Globus pallidus (tissue), 1 donor: ENCODE measurements around the gene CROCC2.

Source experiments
- DNase-seq: peaks from one replicate; pipeline ENCODE4 v3.0.0-alpha.2; 2015; ENCODE audit warnings: low spot score

CROCC2 gene

DNA sequence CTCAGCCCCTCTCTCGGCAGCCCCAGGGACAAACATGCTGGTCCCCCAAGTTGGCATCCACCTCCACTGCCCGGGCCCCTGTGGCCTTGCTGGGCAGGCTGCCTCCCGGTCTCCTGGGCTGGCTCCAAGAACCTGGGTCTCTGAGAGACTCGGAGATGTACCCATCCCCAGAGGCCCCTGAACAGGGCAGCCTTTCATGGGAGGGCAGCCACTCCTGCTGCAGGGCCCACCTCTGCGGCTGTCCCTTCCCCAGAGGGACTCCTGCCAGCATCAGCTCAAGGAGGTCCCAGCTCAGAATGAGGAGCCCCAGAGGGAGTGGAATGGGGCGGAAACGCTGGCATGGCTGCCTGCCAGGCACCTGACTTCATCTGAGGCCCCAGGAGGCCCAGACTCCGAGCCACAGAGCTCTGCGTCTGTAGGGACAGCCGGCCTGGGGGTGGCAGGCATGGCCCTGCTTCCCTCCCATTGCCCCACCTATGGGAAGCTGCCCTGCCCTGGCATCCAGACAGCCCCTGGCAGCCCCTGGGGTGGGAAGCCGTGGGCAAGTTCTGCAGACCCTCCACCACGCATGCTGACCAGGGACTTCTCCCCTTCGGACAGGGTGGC lies 857 bp upstream of the CROCC2 start:
- DNase-seq, result no peak

DNA sequence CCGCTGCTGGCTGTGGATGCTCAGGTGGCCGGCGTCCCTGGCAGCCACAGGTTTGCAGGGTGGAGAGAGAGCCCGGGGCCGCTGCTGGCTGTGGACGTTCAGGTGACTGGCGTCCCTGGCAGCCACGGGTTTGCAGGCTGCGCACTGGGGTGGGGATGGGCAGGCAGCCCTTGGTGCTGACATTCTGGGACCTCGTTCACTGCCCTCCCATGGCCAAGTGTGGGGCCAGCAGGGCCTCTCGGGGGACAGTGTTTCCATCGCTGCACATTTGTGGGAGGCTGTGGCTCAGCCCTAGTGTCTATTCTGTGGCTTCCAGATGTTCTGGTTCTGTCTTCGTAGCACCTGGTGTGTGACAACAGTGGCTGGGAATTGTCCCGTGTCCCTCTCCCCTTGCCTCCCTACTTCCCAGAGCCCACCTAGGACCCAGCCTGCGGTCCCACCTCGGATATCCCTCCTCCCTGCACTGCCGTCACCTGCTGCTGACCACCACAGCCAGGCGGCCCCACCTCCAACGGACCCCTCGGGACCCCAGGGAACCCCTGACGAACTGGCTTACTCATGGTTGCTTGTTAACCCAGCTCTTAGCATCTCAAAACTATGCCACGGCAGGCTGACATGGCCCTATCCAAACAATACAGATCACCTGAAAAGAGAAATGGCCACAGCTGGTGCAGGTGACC lies 915 bp downstream of the CROCC2 start:
- no peak for DNase-seq

DNA sequence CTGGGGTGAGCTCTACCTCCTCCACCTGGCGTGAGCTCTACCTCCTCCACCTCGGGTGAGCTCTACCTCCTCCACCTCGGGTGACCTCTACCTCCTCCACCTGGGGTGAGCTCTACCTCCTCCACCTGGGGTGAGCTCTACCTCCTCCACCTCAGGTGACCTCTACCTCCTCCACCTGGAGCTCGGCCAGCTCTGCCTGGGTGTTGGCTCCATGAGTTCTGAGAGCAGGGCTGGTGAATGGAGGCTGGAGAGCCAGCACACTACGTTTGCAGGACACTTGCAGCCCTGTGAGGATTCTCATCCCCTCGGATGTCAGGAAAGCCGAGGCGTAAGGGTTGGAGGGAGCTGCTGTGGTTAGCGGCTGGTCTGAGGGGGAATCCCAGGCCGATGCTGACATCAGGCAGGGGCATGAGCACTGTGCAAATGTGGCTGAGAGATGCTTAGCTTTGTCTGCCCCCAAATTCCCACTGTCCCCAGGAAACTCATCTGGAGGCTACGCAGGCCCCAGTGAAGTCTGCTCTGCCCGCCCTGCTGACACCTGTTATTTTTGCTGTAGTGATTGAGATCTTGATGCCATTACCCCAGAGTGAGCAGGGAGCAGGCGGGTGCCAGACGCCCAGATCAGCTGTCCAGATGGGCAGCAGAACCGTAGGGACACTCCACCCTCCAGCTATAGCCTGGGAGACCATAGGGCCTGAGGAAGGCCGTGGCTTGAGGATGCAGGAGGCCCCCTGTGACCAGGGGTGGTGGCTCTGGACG lies 3.3 kb downstream of the CROCC2 start:
- no peak for DNase-seq

DNA sequence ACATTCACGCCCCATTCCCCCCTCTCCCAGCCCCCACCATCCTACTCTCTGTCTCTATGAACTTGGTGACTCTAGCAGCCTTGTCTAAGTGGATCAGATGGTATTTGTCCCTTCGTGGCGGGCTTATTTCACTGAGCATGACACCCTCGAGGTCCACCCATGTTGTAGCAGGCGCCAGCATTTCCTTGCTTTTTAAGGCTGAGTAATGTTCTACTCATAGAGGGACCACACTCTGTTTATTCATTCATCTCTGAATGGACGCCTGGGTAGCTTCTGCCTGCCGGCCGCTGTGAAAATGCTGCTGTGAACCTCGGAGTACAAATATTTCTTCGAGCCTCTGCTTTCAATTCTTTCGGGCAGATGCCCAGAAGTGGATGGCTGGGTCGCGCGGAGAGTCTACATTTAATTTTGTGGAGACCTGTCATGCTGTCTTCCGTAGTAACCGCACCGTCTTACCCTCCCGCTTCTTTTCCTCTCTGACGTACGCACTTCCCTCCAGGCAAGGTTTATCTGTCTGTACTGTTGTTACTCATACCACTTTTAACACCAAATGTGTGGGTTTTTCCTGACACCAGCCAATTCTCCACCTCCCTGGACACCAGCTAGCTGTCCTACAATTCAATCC lies 5.6 kb downstream of the CROCC2 start:
- no peak for DNase-seq

DNA sequence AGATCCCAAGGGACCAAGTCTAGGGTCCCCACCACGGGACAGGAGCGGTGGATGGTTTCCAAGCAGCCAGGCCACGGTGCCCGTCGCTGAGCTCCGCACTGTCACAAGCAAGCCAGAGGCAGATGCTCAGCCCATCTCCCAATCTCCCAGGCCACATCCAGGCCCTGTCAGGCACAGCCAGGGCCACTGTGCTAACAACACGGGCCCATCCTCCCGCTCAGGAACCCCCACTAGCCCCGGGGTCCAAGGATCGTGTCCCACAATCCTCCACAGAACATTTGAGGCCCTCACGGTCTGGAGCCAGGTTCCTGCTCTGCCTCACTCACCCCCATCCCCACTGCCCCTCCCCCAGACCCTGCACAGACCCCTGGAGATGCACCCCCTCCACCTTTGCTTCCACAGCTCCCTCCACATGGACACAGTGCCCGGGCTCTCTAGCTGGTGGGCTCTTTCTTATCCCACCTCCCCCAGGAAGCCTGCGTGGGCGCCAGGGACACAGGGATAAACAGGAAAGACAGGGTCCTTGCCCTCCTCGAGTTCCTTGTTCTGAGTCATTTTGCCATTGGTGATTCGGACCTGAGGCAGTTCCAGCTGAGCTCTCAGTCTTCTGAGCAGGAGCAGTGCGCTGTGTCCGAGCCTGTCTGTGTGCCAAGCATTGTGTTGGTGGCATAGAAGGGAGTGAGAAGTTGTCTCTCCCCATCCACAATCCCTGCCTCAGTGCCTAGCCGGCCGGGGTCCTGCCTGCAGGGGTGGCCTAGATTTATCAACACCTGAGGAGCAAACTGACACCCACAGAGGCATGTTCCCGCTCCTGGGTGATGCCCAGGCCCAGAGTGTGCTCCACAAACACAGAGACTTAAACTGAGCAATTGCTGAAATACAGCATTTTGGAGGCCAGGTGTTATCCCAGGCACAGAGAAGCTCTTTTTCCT lies 7.0 kb downstream of the CROCC2 start:
- DNase-seq, result no peak

DNA sequence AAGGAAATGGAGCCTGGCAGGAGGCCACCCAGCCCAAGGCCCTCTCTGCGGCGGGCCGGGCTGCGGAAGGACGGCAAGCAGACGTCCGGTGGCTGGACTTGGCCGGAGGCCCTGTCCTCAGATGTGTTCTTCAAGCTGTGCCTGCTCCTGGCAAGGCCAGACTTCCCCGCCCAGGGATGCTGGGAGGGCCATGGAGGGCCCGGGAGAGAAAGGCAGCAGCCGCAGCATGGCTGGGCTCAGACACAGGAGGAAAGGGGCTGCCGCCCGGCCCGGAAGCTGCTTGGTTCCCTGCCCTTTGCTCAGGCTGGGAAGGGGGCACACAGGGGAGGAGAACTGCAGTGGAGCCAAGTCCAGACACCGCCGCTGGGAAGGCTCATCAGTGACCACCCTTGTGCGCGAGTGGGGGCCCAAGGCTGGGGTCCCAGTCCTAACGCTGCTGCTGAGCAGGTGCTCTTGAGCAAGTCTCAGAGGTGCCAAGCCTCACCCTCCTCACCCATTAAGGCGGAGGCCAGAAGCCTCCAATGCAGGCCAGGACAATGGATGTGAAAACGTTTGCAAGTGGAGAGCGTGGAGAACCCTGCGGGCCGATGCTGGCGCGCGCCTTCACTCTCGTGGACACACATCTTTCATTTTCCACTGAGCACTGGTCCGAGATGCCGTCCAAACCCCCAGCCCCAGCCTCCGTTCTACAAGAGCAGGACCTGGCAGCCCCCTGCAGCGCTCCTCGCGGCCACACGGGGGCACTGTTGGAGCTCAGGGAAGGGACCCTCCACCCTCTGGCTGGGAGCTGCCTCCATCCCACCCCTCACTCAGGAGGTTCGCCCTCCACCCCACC lies 7.9 kb downstream of the CROCC2 start:
- DNase-seq, result peak; percentile 24

DNA sequence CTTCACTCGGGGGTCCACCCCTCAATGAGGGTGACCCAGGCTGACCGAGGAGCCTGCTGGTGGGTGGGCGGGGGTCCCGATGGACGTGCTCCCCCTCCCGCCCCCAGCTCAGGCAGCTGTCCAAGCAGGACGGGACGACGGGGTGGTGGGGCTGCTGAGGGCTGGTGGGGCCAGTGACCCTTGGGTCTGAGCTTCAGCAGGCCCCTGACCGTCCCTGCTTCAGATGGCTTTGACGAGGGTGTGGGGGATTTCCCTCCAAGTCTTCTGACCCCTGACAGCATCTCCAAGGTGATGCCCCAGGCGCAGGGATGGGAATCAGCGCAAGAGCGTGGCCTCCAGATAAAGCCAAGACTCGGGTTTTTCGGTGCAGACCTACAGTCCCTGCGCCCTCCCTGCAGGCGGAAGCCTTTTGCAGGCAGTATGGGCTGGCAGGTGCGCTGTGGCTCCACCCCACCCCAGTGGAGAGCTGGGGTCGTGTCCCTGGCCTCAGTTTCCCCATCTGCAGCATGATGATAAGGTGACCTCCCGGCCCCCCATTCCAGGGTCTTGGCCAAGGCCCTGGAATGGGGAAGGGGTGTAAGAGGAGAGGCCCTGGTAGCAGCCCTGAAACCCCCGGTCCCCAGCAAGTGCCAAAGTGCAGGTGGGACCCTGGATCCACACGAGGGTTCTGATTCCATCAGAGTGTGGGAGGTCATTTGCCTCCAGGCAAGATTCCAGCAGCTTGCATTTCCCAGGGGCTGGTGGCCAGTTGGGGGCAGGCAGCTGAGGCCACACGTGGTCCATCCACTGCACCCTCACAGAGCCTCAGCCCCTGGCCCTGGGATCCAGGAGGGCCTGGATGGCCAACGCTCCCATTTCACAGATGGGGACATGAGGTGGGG lies 8.7 kb downstream of the CROCC2 start:
- DNase-seq, result no peak

DNA sequence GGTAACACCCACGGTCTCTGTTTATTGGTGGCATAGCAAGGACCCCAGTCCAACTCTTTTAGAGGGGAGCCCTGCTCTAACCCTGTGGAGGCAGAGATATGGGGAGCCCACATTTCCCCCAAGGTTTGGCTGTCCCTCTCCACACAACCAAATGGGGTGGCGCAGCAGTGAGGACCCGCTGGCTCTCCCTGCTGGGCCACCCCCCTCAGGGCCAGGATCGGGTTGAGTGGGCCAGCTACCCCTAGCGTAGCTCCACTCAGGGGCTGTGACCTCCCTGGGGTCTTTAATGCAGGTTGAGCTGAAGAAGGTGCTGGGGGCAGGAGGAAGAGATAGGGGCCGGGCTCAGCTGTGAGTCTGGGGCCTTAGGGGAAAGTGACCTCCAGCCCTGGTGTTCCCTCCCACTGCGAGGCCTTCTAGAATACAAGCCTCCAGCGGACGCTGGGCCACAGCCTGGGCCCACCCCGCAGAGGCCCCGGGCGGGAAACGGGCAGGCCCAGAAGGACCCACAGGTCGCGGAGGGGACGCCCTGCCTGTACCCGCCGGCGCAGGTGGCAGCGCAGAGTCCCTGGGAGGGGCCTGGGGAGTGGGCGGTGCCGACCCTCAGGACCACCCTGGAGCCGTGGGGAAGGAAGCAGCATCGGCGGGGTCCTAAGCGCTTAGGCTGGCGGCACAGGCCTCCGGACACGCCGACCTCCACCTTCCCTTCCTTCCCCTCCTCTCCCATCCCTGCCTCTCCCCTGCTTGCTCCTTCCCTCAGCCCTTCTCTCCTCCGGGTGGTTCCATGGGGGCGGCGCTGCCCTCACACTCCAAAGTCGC lies 9.6 kb downstream of the CROCC2 start:
- DNase-seq, result no peak

DNA sequence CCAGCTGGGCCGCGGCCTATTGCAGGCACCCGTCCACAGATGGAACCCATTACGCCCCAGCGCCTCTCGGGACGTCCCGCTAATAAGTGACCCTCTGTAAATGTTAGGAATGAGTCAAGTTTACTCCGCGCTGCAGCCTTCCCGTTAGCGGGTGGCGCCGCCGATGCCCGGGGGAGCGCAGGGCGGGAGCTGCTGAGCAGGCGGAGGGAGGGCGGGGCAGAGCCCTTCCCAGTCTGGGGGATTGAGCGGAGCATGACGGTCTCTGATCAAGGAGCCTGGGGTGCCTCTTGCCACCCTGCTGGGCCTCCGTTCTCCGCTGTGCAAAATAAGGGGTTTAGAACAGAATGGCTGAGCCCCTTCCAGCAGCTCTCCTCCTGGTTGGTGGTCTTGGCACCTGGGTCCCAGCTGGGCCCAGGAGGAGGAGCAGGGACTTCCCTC lies 10.5 kb downstream of the CROCC2 start:
- DNase-seq, result no peak

DNA sequence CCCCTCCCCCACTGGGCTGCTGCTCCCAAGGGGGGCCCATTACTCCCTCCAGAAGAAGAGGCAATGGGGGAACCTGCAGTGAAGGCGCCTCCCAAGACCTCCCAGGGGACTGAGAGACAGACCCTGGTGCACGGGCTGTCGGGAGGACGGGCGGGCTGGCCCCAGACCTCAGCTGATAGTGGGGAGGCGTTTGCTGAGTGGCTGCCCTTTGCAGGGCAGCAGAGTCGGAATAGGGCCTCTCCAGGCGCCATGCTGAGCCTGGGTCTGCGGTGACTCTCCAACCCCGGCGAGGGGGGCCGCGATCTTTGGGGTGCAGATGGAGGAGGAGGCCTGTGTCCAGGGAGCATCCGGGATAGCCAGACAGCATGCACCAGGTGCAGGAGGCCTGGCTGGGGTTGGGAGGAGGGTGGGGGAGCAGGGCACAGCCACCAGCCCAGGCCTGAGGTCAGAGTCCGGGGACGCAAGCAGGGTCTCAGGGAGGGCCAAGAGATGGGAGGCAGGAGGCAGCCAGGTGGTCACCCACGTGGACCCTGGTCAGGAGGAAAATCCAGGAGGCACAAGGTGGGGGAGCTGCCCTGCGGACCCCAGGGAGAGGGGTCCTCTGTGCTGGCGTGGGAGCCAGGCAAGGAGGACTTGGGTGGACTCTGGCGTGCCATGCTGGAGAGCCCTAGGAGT lies 11.0 kb downstream of the CROCC2 start:
- DNase-seq, result no peak

DNA sequence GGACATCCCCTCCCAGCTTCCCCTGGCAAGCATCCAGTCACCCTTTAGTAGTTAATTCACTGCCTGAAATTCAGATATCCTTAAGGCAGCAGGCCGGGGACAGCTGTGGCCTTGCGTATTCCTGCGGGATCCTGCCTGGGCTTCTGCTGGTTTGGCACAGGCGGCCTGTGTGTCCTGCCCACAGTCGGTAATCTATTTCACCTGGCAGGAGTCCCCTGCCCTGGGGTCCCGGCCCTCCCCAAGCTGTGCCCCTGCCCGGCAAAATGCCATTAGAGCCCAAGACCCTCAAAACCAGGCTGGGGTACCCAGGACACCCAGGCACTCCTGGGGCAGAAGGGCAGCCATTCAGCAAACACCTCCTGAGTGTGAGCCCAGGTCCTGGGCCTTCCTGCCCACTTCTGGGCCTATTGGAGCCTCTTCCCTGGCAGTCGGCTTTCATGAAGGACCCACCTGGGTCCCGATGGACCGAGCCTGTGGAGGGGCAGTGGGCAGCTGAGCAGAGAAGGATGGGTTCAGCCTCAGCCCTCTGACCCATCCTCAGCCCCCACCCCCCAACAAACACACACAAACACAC lies 11.6 kb downstream of the CROCC2 start:
- no peak for DNase-seq

DNA sequence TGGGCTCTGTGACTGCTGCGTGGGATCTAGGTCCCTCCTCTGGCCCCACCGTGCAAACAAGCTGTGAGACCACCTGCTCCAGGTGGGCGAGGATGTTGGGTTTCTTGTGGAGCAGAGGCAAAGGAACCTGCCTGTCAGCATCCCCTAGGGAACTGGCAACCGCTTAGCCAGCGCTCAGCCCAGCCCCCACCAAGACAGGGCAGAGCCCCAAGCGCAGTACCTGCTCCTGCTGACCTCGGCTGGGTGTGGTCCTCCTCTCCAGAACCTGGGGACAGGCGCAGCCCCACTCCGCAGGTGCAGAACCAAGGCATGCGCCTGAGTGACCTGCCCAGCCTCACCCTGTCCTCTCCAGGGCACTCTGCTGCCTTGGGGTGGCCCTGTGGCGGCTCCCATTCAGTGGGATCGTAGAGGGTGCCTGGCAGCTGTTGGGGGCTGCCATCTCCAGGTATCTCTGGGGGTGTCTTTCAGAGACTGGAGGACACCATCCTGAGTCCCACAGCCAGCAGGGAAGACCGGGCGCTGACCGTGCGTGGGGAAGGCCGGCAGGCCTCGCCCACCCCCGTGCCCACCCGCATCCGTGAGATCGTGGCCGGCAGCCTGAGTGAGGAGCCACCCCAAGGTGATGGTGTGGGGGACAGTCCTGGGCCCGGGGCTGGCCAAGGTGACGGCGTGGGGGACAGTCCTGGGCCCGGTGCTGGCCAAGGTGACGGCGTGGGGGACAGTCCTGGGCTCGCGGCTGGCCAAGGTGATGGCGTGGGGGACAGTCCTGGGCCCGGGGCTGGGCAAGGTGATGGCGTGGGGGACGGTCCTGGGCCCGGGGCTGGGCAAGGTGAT lies 12.3 kb downstream of the CROCC2 start:
- DNase-seq, result no peak

DNA sequence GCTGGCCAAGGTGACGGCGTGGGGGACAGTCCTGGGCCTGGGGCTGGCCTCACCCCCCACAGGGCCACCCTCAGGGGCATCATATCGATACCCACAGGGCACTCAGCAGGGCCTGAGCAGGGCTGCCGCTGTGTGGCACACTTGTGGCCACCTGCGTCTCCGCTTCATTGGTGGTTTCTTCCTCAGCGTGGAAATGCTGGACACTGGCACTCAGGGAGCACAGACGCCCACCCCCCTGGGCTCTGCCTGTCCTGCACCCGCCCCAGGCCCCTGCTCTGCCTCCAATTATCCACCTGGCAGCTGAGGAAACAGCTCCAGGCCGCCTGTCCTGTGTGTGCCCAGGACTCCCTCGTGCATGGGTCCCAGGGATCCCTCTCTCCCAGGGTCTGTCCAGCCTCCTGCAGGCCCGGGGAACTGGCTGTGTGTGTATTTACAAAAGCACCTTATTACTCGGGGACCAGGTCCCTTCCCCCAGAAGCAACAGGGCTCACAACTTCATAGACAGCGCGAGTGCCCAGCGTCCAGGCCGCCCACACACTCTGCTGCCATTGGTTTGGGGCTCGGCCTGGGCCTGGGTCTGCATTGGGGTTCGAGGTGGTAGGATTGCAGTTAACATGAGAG lies 13.1 kb downstream of the CROCC2 start:
- no peak for DNase-seq

DNA sequence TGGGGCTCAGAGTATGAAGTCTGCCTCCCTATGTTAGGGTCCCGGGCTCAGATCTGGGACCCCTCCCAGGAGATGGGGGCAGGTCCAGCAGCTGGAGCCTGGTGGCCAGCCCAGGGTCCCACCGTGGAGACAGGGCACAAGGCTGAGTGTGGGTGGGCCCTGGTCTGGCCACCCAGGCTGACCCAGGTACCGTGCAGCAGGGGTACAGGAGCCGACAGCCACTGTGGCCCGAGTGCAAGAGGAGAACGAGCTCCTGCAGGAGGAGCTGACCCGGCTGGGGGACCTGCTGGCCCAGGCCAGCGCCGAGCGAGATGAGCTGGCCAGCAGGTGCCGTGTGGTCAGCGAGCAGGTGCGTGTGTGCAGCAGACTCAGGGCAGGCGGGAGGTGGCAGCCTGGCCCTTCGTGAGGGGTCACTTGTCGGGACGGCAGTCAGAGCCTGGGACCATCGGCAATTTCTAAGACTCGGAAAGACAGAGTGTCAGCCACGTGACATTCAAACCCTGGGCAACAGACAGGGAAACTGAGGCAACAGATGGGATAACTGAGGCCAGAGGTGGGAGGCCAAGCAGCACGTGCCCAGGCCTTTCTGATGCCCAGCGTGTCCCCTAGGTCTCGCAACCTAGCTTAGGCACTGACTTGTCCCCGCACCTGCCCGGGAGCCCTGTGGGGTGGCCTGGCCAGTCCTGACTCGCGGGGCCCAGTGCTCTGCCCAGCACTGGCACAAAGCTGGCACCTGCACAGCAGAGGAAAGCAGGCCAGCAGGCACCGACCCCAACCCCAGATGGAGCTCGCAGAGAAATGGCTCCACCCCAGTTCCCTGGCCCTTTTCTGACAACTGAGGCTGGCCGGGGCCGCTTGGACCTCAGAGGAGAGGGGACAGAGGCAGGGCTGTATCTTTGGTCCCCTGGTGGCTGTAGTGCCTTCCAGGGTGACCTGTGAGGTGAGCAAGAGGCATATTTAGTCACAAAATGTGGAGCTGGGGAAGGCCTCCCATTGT lies 13.9 kb downstream of the CROCC2 start:
- DNase-seq, result no peak

DNA sequence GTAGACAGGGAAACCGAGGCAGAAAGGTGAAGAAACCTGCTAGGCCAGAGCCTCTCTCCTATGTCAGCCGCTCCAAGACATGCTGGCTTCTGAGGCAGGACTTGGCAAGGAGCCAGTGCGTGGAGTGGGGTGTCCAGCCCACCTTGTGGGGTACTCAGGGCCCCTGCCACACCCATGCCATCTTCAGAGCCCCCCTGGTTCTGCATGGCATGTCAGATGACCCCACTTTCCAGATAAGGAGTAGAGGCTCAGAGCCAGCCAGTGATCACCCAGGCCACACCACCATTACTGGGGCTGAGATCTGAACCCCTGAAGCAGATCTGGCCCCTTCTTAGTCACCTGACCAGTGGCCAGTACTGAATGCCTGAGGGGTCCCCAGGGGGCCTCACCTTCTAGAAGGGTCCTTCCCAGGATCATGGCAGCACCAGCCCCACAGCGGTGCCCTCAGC lies 14.7 kb downstream of the CROCC2 start:
- no peak for DNase-seq
